ENCODE measurements around the gene CFHR5.
"Not testable (repeated sequence)": the region's sequence is repeated elsewhere in the genome, so short reads cannot be mapped to it uniquely, and the experiment has no call there.

Gene CFHR5

DNA sequence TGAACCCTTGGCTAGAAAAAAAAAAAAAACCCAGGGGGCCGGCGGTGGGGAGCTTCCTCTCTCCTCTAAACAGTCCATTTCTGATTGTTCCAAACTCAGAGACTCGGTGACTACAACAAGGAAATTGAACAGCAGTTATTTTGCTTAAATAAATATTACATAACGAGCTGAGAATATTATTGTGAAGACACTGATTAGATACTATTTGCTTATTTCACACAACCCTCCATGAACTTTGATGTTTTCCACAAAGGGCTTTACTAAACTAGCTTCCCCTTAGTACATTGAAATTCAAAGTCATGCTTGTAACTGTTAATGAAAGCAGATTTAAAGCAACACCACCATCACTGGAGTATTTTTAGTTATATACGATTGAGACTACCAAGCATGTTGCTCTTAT lies at the start of gene CFHR5:
TSS of gene CFHR5 (plus strand) at position 279 of the 400 bp plus-strand sequence. CDS start at position 388, 109 bp downstream.
- no peak for DNase-seq

DNA sequence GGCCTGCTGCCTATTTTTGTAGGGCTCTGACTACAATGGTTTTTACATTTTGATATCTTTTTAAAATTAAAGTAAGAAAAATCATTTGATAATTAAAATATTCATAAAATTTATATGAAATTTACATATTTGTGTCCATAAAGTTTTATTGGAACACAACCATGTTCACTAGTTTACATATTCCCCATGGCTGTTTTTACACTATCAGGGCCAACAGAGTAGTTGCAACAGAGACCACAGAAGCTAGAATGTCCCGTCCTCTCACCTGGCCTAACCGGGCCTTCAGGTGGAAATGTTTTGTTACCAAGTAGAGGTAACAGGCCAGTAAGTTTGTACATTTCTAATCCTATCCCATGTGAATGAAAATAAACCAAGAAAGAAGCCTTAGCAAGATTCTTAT lies 44.5 kb upstream of the CFHR5 start:
- not testable (repeated sequence) for DNase-seq

DNA sequence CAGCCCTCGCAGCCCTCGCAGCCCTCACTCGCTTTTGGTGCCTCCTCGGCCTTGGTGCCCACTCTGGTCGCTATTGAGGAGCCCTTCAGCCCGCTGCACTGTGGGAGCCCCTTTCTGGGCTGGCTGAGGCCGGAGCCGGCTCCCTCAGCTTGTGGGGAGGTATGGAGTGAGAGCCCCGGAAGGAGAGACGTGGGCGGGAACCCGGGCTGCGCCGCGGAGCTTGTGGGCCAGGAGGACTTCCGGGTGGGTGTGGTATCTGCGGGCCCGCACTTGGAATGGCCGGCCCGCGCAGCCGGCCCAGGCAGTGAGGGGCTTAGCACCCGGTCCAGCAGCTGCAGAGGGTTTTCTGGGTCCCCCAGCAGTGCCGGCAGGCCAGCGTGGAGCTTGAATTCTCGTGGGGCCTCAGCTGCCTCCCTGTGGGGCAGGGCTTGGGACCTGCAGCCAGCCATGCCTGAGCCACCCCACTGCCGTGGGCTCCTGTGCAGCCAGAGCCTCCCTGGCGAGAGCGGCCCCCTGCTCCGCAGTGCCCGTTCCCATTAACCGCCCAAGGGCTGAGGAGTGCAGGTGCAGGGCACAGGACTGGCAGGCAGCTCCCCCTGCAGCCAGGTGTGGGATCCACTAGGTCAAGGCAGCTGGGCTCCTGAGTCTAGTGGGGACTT lies 43.7 kb upstream of the CFHR5 start:
- no peak for DNase-seq

DNA sequence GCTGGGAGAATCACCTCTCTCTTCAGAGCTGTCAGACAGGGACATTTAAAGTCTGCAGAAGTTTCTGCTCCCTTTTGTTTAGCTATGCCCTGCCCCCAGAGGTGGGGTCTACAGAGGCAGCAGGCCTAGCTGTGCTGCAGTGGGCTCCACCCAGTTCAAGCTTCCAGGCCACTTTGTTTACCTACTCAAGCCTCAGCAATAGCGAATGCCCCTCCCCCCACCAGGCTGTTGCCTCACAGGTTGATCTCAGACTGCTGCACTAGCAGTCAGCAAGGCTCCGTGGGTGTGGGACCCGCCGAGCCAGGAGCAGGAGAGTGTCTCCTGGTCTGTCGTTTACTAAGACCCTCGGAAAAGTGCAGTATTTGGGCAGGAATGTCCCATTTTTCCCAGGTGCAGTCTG lies 35.9 kb upstream of the CFHR5 start:
- not testable (repeated sequence) for DNase-seq

DNA sequence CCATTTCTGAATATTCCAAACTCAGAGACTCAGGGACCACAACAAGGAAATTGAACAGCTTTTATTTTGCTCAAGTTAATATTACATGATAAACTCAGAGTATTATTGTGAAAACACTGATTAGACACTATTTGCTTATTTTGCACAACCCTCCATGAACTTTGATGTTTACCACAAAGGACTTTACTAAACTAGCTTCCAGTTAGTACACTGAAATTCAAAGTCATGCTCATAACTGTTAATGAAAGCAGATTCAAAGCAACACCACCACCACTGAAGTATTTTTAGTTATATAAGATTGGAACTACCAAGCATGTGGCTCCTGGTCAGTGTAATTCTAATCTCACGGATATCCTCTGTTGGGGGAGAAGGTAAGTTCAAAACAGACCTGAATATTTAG lies 33.8 kb upstream of the CFHR5 start, which contains the start of gene CFHR2:
TSS of gene CFHR2 (plus strand) at position 171 of the 400 bp plus-strand sequence. CDS start at position 314, 143 bp downstream.
- not testable (repeated sequence) for DNase-seq

DNA sequence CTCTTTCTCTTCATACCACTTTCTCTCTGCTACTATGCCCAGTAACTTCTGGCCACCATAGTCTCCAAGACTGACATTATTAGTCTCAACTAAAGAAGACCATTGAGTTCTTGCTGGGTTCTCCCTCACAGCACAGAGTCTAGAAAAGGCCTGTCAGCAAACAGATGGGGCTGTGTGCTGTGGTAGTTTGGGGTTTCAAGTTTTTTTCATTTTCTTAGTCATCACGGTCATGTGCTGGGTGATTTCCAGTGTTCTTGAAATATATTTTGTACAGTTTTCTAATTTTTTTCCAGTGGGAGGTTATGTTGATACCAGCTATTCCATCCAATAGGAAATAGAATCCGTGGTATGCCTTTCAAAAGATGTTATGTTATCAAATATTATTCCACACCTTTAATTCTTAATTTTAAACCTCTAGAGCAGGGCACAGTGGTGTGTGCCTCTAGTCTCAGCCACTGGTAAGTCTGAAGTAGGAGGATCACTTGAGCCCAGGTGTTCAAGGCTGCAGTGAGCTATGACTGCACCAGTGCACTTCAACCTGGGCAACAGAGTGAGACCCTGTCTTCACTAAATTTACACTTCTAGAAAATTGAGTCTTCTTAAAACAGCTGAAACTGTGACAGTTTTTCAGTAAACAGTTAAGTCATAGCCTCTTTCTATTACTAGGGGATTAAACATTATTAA lies 25.5 kb upstream of the CFHR5 start:
- no peak for DNase-seq

DNA sequence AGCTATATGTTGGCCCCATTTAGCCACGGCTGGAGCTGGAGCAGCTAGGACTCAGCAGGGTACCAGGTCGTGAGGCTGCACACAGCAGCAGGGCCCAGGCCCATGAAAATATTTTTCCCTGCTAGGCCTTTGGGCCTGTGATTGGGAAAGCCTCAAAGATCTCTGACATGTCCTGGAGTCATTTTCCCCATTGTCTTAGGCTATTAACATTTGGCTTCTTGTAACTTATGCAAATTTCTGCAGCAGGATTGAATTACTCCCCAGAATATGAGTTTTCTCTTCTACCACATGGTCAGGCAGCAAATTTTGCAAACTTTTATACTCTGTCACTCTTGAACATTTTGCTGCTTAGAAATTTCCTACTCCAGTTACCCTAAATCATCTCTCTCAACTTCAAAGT lies 22.6 kb upstream of the CFHR5 start:
- no peak for DNase-seq

DNA sequence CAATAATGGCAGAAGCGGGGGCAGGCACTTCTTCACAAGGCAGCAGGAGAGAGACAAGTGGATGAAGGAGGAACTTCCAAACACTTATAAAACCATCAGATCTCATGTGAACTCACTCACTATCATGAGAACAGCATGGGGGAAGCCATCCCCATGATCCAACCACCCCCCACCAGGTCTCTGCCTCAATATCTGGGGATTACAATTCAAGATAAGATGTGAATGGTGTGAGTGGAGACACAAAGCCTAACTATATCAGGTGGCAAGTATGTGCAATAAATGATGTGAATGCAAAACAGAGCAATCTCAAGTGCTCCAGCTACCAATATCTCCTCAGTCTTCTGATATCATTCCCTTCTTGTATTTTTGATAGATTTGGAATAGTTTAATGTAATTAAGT lies 21.4 kb upstream of the CFHR5 start:
- DNase-seq = no peak

DNA sequence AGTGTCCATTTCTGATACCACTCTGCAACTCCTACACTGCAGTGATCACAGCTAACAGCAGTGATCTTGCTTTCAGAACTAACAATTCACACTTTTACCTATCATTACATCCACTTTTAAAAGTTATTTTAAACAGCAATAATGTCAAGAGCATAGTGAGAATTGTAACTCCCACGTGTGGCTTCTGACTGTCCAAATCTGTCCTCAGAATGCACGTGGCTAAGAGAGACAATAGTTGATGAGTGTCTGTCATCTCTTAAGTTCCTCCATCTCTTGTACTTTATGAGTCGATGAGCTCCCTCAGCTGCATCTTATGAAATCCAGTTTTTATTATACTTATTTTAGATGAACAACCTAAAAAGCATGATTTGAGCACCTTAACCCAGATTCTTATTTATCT lies 16.5 kb upstream of the CFHR5 start:
- no peak for DNase-seq

DNA sequence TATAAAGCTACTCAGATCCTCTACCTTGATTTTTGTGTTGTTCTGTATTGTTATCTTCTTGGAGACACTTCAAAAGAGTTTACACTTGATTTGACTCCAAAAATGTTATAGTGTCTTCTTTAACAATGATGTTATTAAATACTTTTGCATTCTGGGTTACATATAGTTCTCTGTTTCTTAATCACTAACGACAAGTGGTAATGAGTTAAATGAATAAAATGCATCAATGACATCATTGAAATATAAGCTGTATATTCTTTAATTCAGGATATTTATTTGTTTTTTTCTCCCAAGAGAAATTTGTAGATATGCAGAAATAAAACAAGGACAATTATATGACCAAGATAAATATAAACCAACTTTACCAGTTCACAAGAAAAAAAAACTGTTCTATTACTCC lies 7.2 kb upstream of the CFHR5 start:
- no peak for DNase-seq

DNA sequence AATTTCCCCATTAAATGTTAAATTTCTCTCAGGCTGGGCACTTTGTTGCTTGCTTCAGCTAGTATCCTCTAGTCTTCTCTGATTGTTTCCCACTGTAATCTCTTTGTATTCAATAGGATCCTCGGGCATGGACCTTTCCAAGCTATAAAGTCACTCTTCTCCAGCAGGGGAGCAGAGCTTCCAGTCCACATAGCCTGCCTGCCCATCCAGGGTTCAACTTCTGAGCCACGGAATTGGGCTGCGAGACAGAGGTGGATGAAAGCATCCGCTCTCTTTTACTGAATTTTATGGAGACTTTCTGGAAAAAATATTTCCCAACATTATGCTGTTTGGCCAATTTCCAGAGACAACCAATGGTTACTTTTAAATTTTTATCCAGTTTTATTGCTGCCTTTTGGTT lies 1.1 kb upstream of the CFHR5 start:
- no peak for DNase-seq

DNA sequence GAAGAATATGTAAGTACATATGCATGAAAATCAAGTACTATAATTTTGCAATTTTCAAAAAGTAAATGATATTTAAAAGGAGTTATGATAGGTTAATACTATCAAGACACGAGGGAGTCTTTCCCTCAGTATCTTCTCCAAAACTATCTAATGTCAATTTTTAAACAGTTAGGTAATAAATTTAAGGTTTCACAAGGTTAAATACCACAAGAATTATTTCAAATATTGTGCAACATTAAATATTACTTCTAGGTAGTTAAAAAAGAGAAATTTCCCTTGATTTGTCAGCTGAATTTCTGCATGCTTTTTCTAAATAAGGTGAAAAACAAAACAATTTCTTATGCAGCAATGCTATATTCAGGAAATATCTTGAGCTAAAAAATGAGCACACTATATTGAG lies 3.5 kb downstream of the CFHR5 start:
- DNase-seq = no peak

DNA sequence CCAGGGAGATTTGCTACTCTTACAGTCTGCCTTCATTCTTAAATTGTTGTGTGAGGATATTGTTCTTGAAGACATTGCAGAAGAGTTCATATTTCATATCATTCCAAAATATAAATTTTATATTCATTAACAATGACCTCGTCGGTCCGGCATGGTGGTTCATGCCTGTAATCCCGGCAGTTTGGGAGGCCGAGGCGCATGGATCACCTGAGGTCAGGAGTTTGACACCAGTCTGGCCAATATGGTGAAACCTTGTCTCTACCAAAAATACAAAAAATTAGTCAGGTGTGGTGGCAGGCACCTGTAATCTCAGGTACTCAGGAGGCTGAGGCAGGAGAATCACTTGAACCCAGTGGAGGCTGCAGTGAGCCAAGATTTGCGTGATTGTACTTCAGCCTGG lies 4.9 kb downstream of the CFHR5 start:
- DNase-seq = not testable (repeated sequence)

DNA sequence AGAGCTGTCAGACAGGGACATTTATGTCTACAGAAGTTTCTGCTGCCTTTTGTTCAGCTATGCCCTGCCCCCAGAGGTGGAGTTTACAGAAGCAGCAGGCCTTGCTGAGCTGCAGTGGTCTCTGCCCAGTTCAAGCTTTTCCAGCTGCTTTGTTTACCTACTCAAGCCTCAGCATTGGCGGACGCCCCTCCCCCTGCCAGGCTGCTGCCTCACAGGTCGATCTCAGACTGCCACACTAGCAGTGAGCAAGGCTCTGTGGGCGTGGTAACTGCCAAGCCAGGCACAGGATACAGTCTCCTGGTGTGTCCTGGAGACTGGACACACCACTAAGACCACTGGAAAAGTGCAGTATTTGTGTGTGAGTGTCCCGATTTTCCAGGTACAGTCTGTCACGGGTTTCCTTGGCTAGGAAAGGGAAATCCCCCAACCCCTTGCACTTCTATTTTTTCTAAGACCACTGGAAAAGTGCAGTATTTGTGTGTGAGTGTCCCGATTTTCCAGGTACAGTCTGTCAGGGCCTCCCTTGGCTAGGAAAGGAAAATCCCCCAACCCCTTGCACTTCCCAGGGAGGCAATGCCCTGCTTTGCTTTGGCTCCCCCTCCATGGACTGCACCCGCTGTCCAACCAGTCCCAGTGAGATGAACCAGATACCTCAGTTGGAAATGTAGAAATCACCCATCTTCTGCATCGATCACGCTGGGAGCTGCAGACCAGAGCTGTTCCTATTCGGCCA lies 14.7 kb downstream of the CFHR5 start:
- DNase-seq = not testable (repeated sequence)

DNA sequence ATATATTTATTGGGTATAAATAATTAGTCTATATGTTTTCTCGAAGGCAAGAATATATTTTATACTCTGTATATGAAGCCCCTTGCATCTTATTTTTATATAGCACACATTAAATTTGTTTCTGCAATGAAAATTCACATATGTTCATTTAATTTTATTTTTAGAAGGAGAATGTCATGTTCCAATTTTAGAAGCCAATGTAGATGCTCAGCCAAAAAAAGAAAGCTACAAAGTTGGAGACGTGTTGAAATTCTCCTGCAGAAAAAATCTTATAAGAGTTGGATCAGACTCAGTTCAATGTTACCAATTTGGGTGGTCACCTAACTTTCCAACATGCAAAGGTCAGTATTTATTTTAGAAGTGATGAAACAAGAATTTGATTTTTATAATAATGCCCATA lies 16.6 kb downstream of the CFHR5 start:
- DNase-seq = no peak

DNA sequence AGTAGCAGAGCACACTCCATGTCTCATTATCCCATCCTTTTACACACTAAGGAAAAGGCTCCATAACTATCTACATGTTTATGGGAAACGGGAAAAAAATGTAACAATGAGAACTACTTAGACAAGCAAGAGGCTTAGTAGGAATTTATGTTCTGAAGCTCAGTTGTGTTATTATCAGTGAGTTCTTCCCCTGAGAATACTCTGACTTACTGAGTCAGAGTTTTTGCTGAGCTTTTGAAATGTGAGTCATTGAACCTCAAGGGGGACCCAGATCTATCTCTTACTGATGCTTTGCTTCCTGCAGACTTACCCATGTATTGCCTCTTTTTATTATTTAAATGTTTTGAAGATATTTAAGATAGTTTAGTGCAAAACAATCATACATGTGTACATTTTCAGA lies 20.1 kb downstream of the CFHR5 start:
- DNase-seq = no peak

DNA sequence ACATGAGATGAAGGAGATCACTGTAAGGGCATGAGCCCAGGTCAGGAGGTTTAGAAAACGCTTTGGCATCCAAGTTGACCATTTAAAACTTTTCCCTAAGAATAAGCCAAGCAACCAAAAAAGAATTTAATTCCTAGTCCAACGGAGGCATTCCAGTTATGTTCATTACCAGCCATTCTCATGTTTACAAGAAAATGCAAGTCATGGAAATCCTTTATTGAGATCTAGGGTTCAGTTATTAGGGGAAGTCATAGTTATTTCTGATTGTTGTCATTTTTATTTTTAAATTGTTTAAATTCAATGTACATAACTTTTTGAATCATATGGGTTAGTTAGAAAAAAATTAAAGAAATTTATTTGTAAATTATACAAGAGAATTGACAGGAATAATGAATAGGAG lies 24.5 kb downstream of the CFHR5 start:
- no peak for DNase-seq

DNA sequence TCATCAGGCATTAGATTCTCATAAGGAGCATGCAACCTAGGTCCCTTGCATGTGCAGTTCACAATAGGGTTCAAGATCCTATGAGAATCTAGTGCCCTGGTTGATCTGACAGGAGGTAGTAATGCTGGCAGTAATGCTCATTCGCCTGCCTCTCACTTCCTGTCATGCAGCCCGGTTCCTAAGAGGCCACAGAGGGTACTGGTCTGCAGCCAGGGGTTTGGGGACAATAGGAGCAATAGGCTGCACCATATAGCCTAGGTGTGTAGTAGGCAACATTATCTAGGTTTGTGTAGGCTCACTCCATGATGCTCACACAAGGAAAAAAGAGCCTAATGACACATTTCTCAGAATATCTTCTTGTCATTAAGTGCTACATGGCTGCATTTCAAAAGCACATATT lies 25.8 kb downstream of the CFHR5 start:
- DNase-seq = no peak

DNA sequence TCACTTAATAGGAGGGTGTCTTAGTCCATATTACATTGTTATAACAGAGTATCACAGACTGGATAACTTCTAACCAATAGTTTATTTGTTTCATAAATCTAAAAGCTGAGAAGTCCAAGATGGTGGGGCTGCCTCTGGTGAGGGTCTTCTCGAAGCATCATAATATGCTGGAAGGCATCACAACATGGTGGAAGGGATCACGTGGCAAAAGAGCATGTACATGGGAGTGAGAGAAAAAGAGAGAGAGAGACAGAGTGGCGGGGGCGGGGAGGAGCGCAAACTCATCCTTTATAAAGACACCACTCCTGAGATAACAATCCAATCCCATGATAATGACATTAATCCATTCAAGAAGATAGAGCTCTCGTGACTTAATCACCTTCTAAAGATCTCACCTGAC lies 31.5 kb downstream of the CFHR5 start:
- DNase-seq = no peak

DNA sequence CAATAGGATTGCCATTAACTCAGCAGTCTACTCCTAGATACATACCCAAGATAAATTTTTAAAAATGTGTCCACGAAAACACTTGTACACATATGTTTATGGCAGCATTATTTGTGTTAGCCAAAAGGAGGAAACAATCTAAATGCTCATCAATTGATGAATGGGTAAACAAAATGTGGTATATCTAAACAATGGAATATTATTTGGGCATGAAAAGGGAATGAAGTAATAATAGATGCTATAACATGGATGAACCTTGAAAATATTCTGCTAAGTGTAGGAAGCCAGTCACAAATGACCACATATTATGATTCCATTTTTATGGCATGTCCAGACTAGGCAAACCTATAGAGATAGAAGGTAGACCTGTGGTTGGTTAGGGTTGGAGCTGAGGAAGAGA lies 34.3 kb downstream of the CFHR5 start:
- DNase-seq = no peak

DNA sequence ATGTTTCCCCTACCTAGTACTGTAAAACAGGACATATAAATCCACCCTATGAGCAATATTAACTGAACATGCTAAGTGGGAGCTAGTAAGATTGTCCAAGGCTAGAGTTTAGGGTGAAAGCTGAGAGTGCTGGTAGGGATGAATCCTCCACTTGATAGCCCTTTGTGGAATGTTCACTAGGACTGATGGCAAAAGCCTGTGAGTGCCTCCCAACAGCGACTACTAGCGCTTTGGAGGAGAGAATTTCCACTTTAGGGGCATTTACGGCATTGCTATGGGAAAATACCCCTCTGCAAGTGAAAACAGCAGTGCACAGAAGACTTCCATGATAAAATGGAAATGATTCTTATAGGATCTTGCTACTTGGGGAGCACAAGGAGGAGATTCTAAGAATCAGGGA lies 35.9 kb downstream of the CFHR5 start:
- DNase-seq = no peak

DNA sequence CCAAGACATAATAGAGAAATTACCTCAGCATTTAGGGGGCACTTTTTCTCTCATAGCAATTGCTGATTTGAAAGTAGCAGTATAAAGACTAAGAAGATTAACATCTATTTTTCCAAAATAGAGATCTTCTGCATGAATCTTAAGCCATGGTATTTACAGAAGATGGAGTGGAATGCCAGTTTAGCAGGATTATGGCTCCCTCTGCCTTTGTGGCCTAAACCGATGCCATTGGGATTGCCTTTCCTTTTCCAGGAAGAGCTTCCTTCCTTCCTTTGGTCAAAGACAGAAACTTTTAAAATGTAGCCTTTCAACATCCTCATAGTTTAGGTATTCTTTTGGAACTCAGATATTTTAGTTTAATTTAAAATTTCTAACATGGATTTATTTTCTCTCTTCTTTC lies 39.4 kb downstream of the CFHR5 start:
- no peak for DNase-seq

DNA sequence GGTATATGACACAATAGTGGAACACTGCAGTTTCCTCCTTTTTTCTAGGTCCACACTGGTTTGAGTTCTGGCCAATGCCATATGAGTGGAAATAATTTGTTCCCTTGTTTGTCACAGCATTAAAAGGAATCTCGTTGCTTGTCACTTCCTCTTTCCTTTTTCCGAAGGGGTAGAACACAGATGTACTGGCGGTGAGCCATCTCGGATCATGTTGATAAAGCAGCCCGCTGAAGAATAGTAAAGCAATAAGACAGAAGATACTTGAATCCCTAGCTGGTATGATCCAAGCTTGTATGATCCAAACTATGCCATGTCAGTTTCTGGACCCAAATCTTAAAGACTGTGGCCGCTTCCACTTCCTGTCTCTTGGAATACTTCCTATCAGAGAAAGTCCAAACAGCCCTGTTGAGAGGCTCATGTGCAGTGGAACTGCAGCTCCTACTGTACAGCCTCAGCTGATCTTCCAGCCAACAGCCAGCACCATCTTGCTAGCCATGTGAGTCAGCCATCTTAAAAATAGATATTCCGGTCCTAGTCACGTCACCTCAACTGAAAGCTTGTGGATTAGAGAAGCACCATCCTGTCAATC lies 40.3 kb downstream of the CFHR5 start:
- DNase-seq = no peak

DNA sequence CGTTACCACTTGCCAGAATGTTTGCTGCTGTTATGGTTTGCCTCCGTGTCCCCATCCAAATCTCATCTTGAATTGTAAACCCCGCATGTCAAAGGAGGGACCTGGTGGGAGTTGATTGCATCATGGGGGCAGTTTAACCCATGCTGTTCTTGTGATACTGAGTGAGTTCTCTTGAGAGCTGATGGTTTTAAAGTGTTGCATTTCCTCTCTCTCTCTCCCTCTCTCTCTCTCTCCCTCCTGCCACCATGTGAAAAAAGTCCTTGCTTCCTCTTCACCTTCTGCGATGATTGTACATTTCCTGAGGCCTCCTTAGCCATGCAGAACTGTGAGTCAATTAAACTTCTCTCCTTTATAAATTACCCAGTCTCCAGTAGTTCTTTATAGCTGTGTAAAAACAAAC lies 44.4 kb downstream of the CFHR5 start:
- no peak for DNase-seq

Measured in activated CD4-positive, alpha-beta T cell treated with anti-CD3 and anti-CD28 coated beads, Interleukin-2, amount 50 U/mL, for 48 hours (primary cell).